GM19193 (cell line): ENCODE results near the gene C2orf72.

Experiments used
- POLR2A ChIP-seq: IDR thresholded peaks from 4 replicates; pipeline ENCODE4 v1.6.1; 2011; ENCODE audit not compliant: insufficient read depth, insufficient read length; ENCODE audit errors: extremely low read depth

C2orf72 gene

GRCh38 chr2:231036131-231036530 lies 1.2 kb upstream of the C2orf72 start:
- no peak for TF ChIP-seq POLR2A

GRCh38 chr2:231036578-231037106 lies 681 bp upstream of the C2orf72 start:
- no peak for TF ChIP-seq POLR2A

- no peak for TF ChIP-seq POLR2A
Observed at GRCh38 chr2:231037731-231038482, 584 bp downstream of the C2orf72 start.

GRCh38 chr2:231038483-231039293 lies 1.4 kb downstream of the C2orf72 start:
- no peak for TF ChIP-seq POLR2A

GRCh38 chr2:231039294-231039664 lies 2.0 kb downstream of the C2orf72 start:
- no peak for TF ChIP-seq POLR2A

- no peak for TF ChIP-seq POLR2A
Observed at GRCh38 chr2:231039821-231040364, 2.6 kb downstream of the C2orf72 start.

- TF ChIP-seq POLR2A = no peak
Observed at GRCh38 chr2:231041061-231041689, 3.9 kb downstream of the C2orf72 start.

- TF ChIP-seq POLR2A = no peak
Observed at GRCh38 chr2:231043796-231044195, 6.5 kb downstream of the C2orf72 start.

GRCh38 chr2:231046916-231047273 lies 9.6 kb downstream of the C2orf72 start:
- TF ChIP-seq POLR2A = no peak

GRCh38 chr2:231047274-231047922 lies 10.1 kb downstream of the C2orf72 start:
- TF ChIP-seq POLR2A = no peak

GRCh38 chr2:231047923-231048915 lies 10.9 kb downstream of the C2orf72 start:
- no peak for TF ChIP-seq POLR2A

- TF ChIP-seq POLR2A = no peak
Observed at GRCh38 chr2:231049286-231050017, 12.1 kb downstream of the C2orf72 start.
